GM18909 (cell line): Measurements from ENCODE around the gene CFD.
"Not testable (repeated sequence)": the region's sequence is repeated elsewhere in the genome, so short reads cannot be mapped to it uniquely, and the experiment has no call there.

Source experiments
- ATAC-seq: cut with Tn5 transposase; IDR thresholded peaks from one replicate; pipeline ENCODE4 v1.9.1; 2021; ENCODE audit warnings: mild to moderate bottlenecking; ENCODE audit not compliant: unreplicated experiment, poor library complexity

CFD gene

GRCh38 chr19:869245-870177 is 10.0 kb downstream of the CFD start:
- no peak for ATAC-seq

- no peak for ATAC-seq
Observed at GRCh38 chr19:870314-870713, 10.8 kb downstream of the CFD start.

GRCh38 chr19:870963-871401 is 11.5 kb downstream of the CFD start:
- no peak for ATAC-seq

GRCh38 chr19:871446-872265 is 12.2 kb downstream of the CFD start:
- no peak for ATAC-seq

- ATAC-seq: no peak
Observed at GRCh38 chr19:872266-872951, 12.9 kb downstream of the CFD start.

- no peak for ATAC-seq
Observed at GRCh38 chr19:873084-873483, 13.6 kb downstream of the CFD start.

GRCh38 chr19:873561-874041 is 14.1 kb downstream of the CFD start:
- ATAC-seq: no peak

- no peak for ATAC-seq
Observed at GRCh38 chr19:875265-875879, 15.9 kb downstream of the CFD start.

- no peak for ATAC-seq
Observed at GRCh38 chr19:876089-876488, 16.6 kb downstream of the CFD start.

- no peak for ATAC-seq
Observed at GRCh38 chr19:876780-877314, 17.4 kb downstream of the CFD start.

- not testable (repeated sequence) for ATAC-seq
Observed at GRCh38 chr19:877992-878660, 18.7 kb downstream of the CFD start.

GRCh38 chr19:878751-879561 is 19.5 kb downstream of the CFD start:
- not testable (repeated sequence) for ATAC-seq

GRCh38 chr19:879711-880438 is 20.4 kb downstream of the CFD start:
- no peak for ATAC-seq

- ATAC-seq: no peak
Observed at GRCh38 chr19:881385-882071, 22.1 kb downstream of the CFD start.

- ATAC-seq: no peak
Observed at GRCh38 chr19:882871-883497, 23.5 kb downstream of the CFD start.

GRCh38 chr19:883661-884211 is 24.3 kb downstream of the CFD start:
- no peak for ATAC-seq
